Fibroblast of lung (primary cell): Measurements from ENCODE around the gene ARHGAP5. TPM values are rescaled to one million over a fixed set of nuclear protein-coding genes. Genes with fewer than 3 reads are reported as not detected.

Experiments used
- DNase-seq, 2 donors: peaks; one replicate each; pipeline versions ENCODE4 v3.0.0 to v3.0.0-alpha.2; 2010; ENCODE audit warnings: low read depth in 2 of 2
- H2AFZ ChIP-seq: 2 replicates; pipeline ENCODE4 v1.5.1; 2012; ENCODE audit warnings: low read length, control low read depth, inconsistent platforms
- H3K27ac ChIP-seq: 2 replicates; pipeline ENCODE4 v1.5.1; 2011; ENCODE audit warnings: low read length, control low read depth; ENCODE audit not compliant: insufficient read depth
- H3K27me3 ChIP-seq: 2 replicates; pipeline ENCODE4 v1.5.1; 2011; ENCODE audit warnings: mild to moderate bottlenecking, low read length; ENCODE audit not compliant: control insufficient read depth, insufficient read depth
- H3K36me3 ChIP-seq: 2 replicates; pipeline ENCODE4 v1.5.1; 2011; ENCODE audit warnings: low read length; ENCODE audit not compliant: control insufficient read depth, insufficient read depth
- H3K4me1 ChIP-seq: 2 replicates; pipeline ENCODE4 v1.5.1; 2011; ENCODE audit warnings: low read length; ENCODE audit not compliant: control insufficient read depth, insufficient read depth; ENCODE audit errors: extremely low read depth
- H3K4me2 ChIP-seq: 2 replicates; pipeline ENCODE4 v1.5.1; 2011; ENCODE audit warnings: low read length, control low read depth; ENCODE audit not compliant: insufficient read depth; ENCODE audit errors: extremely low read depth
- H3K4me3 ChIP-seq, 4 experiments: fragments of 200-600 bp in 1 of 4; sonication (generic) in 1 of 4; replicated peaks in 1 of 4; 2 replicates each; pipeline ENCODE4 v1.5.1; 2011 to 2016; ENCODE audit warnings: low read length in 4 of 4, low read depth in 3 of 4, mild to moderate bottlenecking in 3 of 4, control low read depth in 2 of 4, inconsistent platforms in 1 of 4, mixed read lengths in 1 of 4; ENCODE audit not compliant: insufficient read depth in 1 of 4; ENCODE audit errors: control extremely low read depth in 1 of 4
- H3K79me2 ChIP-seq: 2 replicates; pipeline ENCODE4 v1.5.1; 2012; ENCODE audit warnings: mild to moderate bottlenecking, low read length, inconsistent platforms; ENCODE audit not compliant: control insufficient read depth, insufficient read depth
- H3K9ac ChIP-seq: 2 replicates; pipeline ENCODE4 v1.5.1; 2011; ENCODE audit warnings: mild to moderate bottlenecking, low read length, control low read depth; ENCODE audit not compliant: insufficient read depth
- H3K9me3 ChIP-seq: 2 replicates; pipeline ENCODE4 v1.5.1; 2012; ENCODE audit warnings: low read depth, low read length; ENCODE audit not compliant: control insufficient read depth, insufficient read depth
- H4K20me1 ChIP-seq: 2 replicates; pipeline ENCODE4 v1.5.1; 2011; ENCODE audit warnings: low read length; ENCODE audit not compliant: control insufficient read depth, insufficient read depth; ENCODE audit errors: extremely low read depth
- EZH2 ChIP-seq: IDR thresholded peaks from 2 replicates; pipeline ENCODE4 v1.5.1; 2012; ENCODE audit warnings: low read length, control low read depth, mild to moderate bottlenecking; ENCODE audit errors: missing control alignments
- polyA plus RNA-seq, 2 donors: library from polyadenylated mRNA; depleted of rRNA in 1 of 2; stranded (reverse) in 1 of 2; unstranded in 1 of 2; fragments of >200 nt; gene quantifications; 2 replicates each; pipeline ENCODE4 v1.2.1, GENCODE V29; 2011 to 2012; ENCODE audit warnings: missing spikeins in 1 of 2
- total RNA-seq: library from RNA; depleted of rRNA; stranded (reverse); fragments of >200 nt; gene quantifications from 2 replicates; pipeline ENCODE4 v1.2.1, GENCODE V29; 2014
- TF ChIP-seq, protein P1 (sequence below), 2 donors: IDR thresholded peaks in 1 of 2; conservative IDR thresholded peaks in 1 of 2; 1 replicate in 1 of 2; 2 replicates in 1 of 2; pipeline ENCODE4 v1.5.1; 2011 to 2012; ENCODE audit warnings: low read length in 2 of 2, control low read depth in 1 of 2, inconsistent platforms in 1 of 2, low read depth in 1 of 2, mild to moderate bottlenecking in 1 of 2

The ARHGAP5 gene
- total and polyA plus RNA-seq, 2 donors (not counting 1 experiment from before 2014, with no cell fraction given), result 37.0 to 68.4 TPM

DNA sequence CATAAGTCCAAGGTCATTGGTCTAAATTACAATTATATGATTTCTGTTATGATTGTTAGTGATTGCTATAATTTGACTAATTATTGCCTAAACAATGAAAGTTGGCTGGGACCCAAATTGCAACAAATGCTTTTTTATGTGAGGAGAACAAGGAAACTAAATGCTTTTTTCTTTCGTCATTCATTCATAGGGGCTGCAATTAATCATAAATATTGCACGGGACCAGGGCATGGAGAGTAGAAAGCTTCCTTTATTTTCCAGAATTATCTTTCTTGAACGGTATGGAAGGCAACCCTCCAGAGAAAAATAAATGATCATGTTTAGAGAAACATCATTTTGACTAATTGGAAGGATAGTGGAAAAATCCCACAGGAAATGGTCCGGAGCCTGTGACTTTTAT, 32.6 kb upstream of the ARHGAP5 start:
- Histone ChIP-seq H3K27ac (no peak overlapping the region), H3K36me3 (no peaks in the 10 kb centered on the region), H2AFZ (no peak overlapping the region), H3K79me2 (no peaks in the 10 kb centered on the region), H4K20me1 (no peaks in the 10 kb centered on the region), H3K9me3 (no peaks in the 10 kb centered on the region), H3K9ac (no peak overlapping the region), H3K4me2 (no peak overlapping the region), H3K27me3 (no peaks in the 10 kb centered on the region), H3K4me3 (no peak overlapping the region), H3K4me1 (no peaks in the 10 kb centered on the region)
- TF ChIP-seq, protein P1, sequence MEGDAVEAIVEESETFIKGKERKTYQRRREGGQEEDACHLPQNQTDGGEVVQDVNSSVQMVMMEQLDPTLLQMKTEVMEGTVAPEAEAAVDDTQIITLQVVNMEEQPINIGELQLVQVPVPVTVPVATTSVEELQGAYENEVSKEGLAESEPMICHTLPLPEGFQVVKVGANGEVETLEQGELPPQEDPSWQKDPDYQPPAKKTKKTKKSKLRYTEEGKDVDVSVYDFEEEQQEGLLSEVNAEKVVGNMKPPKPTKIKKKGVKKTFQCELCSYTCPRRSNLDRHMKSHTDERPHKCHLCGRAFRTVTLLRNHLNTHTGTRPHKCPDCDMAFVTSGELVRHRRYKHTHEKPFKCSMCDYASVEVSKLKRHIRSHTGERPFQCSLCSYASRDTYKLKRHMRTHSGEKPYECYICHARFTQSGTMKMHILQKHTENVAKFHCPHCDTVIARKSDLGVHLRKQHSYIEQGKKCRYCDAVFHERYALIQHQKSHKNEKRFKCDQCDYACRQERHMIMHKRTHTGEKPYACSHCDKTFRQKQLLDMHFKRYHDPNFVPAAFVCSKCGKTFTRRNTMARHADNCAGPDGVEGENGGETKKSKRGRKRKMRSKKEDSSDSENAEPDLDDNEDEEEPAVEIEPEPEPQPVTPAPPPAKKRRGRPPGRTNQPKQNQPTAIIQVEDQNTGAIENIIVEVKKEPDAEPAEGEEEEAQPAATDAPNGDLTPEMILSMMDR (conservative IDR thresholded peaks at IDR 0.05 in 1 of 2, IDR thresholded peaks at IDR 0.05 in 1 of 2; ENCODE audit: low read depth in 1 of 2, low read length in 2 of 2), result no peak
- TF ChIP-seq EZH2, result no peak
- DNase-seq, result no peak

DNA sequence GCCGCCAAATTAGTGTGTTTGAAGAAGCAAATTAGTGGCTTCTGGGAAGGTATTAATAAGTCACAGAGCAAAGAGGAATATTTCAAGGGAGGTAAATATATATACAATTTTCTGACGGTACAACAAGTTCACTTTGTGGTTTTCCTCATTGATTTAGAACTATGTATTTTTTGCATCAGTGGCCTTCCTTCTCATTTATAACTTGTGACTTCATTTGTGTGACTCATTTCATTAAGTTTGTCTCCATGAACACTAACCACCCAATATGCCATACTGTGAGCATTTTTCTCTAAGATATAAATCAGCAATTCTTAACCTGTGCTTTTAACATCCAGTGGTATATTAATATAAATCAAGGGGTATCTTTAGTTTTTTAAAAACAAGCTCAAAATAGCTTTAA, 29.3 kb upstream of the ARHGAP5 start:
- Histone ChIP-seq H4K20me1 (no peaks in the 10 kb centered on the region), H3K9me3 (no peaks in the 10 kb centered on the region), H3K79me2 (no peaks in the 10 kb centered on the region), H3K36me3 (no peaks in the 10 kb centered on the region), H3K27ac (no peak overlapping the region), H3K4me3 (no peak overlapping the region), H2AFZ (no peak overlapping the region), H3K4me1 (no peaks in the 10 kb centered on the region), H3K9ac (no peak overlapping the region), H3K4me2 (no peak overlapping the region), H3K27me3 (no peaks in the 10 kb centered on the region)
- DNase-seq, result peak; percentile 12 to 64
- no peak for TF ChIP-seq EZH2
- TF ChIP-seq, protein P1 (conservative IDR thresholded peaks at IDR 0.05 in 1 of 2, IDR thresholded peaks at IDR 0.05 in 1 of 2; ENCODE audit: low read depth in 1 of 2, low read length in 2 of 2), result no peak

DNA sequence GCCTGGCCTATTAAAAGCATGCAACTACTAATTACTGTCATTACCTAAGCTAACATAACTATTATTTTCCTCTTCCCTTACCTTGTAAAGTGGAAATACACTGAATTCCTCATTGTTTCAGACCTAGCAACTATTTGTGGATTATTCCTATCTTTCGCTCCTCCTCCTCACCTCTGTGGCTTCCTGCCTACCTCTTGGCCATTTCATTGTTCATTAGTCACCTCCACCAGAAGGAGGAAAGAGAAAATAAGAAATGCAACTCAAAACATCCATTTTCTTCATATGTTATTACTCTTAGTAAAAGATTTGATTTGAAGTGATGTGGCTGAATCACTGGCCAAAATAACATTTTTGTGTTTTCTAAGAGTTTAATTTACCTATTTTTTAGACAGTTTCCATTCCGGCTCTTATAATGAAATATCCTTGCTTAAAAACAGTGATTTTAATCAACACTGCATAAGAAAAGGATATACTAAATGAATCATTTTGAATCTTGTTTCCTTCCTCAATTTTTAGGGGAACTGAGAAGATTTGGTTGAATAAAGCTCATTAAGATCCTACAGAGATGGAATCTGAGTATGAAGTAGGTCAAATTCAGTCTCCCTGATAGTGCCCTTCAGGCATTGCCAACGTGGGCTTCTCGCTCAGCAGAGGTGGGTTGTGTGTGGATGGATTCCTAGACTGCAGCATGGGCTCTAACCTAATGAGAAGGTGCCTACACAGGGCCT, 27.6 kb upstream of the ARHGAP5 start:
- H3K4me2 ChIP-seq, result no peak overlapping the region

More for the DNA sequence above, 27.6 kb upstream of the ARHGAP5 start:
- Histone ChIP-seq H2AFZ (no peak overlapping the region), H4K20me1 (no peaks in the 10 kb centered on the region), H3K27me3 (no peaks in the 10 kb centered on the region), H3K36me3 (no peaks in the 10 kb centered on the region), H3K4me3 (no peak overlapping the region), H3K9me3 (no peaks in the 10 kb centered on the region), H3K9ac (no peak overlapping the region), H3K27ac (no peak overlapping the region), H3K79me2 (no peaks in the 10 kb centered on the region), H3K4me1 (no peaks in the 10 kb centered on the region)
- DNase-seq, result peak in 1 of 2 donors; percentile 11
- TF ChIP-seq, protein P1 (conservative IDR thresholded peaks at IDR 0.05 in 1 of 2, IDR thresholded peaks at IDR 0.05 in 1 of 2; ENCODE audit: low read depth in 1 of 2, low read length in 2 of 2), result no peak
- TF ChIP-seq EZH2, result no peak
